NCI-H1436 treated with DMSO at 0.1 percent for 48 hours (cell line): Measurements from ENCODE around the gene MAP3K3.

Source experiments
- DNase-seq: peaks from one replicate; lab custom pipeline; 2025; lab: John Stamatoyannopoulos, UW

Gene MAP3K3

GRCh38 chr17:63622574-63623390, 565 bp downstream of the MAP3K3 start:
- DNase-seq, result no peak

DNA sequence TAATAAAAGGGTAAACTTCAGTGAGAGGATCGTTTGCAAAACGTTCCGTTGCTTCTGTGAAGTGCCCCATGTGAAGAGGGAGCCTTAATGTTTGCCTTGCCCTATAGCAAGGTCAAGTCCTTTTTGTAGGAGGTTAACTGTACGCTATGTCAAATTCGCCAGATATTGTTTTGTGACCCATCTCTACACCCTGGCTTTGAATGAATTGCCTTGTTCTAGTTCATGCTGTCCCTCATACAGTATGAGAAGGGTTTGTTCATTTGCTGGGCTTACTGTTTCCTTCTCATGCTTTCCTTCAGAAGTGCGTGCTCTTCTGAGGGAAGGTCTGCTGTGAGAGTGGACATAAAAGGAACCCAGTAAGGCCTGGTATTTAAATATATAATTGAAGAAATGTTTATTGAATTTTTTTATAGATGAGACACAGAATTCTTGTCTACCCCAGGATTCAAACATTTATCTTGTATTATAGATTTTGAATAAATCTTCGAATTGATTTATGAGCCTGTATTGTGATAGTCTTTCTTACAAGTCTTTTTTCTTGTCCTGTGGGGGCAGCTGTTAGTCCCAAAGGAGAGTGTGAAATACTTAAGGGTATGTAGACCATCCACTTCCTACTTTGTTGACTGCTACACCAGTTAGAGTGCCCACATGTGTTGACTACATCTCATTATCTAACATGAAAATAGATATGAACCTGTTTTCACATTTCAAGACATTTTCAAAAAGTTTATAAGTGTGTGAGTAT, 1.7 kb downstream of the MAP3K3 start:
- no peak for DNase-seq

GRCh38 chr17:63624531-63624880, 2.3 kb downstream of the MAP3K3 start:
- DNase-seq, result no peak

DNA sequence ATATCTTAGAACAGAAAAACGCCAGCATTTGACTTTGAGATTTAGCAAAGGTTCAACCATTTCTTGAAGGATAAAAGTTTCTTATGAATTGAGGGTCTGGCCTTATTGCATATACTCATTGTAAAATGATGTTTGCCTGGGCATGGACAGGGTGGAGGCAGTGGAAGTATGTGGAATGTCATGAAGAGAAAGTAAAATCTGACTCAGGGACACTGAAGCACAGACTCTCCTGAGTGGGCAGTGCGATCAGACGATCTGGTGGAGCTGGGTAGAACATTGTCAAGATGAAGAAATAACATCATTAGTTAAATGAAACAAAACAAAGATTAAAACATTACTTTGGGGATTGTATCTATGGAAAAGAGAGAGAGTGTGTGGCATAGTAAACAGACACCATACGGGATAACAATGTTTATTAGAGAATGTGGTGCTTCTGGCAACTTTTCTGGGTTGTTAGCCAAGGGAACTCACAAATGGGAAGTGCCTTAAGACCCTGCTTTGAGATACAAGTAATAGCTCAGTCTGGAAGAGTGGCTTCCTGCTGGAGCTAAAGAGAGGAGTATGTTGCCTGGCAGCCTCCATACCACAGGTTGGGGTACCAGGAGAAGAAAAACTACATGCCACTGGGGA, 4.4 kb downstream of the MAP3K3 start:
- no peak for DNase-seq

DNA sequence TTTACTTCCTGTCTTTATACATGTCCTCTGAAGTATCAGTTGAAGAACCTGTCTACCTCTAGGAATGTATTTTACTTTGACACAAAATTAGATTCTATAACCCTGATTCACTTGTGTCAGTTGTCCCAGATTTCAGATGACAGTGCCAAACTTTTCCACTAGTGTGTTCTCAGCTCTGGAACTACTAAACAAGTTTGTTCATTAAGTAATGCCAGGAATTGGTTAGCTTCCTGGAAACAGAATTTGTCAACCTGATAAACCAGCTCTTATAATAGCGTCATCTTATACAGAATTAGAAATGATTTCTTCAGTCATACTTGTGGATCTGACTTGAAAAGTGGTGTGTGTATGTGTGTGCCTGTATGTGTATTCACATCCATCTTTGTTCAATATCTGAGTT, 7.4 kb downstream of the MAP3K3 start:
- no peak for DNase-seq

DNA sequence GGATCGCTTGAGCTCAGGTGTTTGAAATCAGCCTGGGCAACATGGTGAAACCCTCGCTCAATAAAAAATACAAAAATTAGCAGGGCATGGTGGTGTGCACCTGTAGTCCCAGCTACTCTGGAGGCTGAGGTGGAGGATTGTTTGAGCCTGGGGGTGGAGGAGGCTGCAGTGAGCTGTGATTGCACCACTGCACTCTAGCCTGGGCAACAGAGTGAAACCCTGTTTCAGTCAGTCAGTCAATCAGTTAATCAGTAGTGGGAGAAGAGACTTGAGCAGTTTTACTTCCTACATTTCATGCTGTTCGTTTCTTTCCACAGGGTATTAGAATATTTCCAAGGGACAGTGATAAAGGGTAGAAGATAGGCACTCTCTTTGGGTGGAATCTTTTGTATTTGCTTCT, 8.8 kb downstream of the MAP3K3 start:
- no peak for DNase-seq

- no peak for DNase-seq
These were observed 9.4 kb downstream of the MAP3K3 start for GRCh38 chr17:63631626-63632025.

GRCh38 chr17:63633742-63634141, 11.5 kb downstream of the MAP3K3 start:
- no peak for DNase-seq

- no peak for DNase-seq
These were observed 11.9 kb downstream of the MAP3K3 start for GRCh38 chr17:63634163-63634562.

DNA sequence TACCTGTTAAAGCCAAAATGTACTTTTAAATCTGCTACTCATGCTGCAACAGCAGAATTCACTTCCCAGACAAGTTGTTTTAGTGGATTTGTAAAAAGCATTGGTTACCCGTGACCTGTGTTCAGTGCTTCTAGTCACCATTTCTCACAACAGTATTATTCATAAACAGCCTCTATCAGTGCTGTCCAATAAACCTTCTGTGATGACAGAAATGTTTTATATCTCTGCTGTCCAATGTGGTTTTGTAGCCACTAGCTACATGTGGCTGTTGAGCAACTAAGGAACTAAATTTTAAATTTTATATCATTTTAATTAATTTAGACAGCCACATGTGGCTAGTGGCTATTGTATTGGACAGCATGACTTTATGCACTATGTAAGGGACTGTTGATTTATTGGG, 12.6 kb downstream of the MAP3K3 start:
- DNase-seq, result no peak

- DNase-seq, result no peak
These were observed 13.1 kb downstream of the MAP3K3 start for GRCh38 chr17:63635290-63635689.

- DNase-seq, result no peak
These were observed 13.6 kb downstream of the MAP3K3 start for GRCh38 chr17:63635787-63636186.

- DNase-seq, result no peak
These were observed 16.9 kb downstream of the MAP3K3 start for GRCh38 chr17:63639125-63639524.

DNA sequence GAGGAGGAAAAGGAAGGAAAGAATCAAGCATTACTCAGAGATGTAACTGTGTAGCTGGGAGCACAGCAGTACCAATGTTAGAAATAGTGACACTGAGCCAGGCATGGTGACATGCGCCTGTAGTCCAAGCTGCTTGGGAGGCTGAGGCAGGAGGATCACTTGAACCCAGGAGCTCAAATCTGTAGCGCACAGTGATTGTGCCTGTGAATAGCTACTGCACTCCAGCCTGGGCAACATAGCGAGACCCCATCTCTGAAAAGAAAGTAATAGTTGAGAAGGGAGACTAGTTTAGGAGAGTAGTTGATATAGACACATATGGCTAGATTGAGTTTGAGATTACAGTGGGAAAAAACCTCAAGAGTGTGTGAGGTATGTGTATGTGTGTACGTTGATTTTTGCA, 17.8 kb downstream of the MAP3K3 start:
- DNase-seq, result no peak

DNA sequence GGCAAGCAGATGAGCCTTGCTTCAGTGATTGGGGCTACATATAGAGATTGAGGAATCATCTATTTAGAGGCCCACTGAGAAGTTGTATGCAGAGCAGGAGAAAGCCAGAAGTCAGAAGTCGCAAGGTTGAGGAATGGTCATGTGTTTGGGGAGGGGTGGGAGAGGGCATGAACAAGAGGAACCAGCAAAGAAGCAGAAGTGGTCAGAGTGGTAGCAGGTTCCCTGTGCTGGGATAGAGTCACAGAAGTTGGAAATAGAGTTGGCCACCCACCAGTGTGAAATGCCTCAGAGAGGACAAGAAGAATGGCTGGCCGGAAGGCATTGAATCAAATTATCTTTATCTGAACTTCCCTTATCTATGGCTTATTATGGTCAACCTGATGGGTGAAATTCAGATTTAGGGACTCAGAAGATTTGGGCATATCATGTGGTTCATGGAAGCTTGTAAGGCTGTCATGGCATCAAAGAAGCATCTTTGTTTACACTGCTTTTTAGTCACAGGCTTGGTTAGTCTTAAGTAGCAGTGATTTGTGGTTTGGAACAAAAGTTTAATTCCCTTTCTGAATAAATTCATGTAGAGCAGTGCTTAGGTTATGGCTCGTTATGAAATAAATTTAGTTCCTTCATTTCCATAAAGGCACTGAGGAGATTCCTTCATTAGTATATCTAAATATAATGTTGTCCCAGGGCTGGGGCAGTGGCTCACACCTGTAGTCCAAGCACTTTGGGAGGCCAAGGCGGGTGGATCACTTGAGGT, 19.7 kb downstream of the MAP3K3 start:
- no peak for DNase-seq

DNA sequence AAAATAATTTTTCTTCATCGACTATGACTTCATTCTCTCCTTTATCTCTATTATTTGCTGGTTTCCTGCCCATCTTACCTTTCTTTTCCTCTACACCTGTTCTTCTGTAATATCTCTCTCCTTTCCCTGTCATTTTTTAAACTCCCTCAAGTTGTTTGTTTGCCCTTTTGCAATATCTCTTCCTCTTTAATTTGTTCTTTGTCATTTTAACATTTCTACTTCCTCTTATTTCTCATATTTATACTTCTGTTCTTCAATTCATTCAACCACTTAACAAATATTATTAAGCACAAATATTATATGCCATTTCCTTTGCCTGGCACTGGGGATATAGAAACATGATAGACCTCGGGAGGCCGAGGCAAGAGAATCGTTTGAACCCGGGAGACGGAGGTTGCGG, 22.6 kb downstream of the MAP3K3 start:
- no peak for DNase-seq

DNA sequence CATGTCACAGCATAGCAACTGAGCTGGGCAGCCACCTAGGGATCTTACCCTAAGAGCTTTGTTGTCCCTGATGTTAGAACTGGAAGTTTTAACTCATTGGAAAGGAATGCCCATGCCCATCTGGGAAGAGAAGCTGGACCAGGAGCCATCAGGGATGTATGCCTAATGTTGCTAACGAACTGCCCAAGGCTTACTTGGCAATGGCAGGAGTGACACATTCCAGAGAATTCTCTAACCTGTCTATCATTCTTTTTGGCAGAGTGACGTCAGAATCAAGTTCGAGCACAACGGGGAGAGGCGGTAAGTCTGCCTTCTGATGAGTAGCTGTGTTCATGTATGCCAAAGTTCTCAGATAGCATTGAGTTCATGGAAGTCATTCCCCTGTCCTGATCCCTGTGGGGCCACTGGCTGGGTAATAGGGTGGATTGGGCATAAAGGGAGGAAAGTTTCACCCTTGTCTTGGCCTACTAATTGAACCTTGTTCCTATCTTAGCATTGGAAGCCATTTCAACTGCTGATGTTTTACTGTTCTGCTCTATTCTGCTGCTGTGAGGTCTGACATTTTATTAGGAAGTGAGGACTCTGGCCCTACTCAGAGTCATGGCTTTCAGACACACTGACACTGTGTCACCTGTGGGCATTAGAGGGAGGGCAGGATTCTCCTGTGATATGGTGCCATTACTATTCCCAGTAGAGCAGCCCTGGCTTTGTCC, 23.7 kb downstream of the MAP3K3 start:
- DNase-seq, result no peak

- DNase-seq, result no peak
These were observed 24.2 kb downstream of the MAP3K3 start for GRCh38 chr17:63646488-63646806.

- DNase-seq, result no peak
These were observed 25.0 kb downstream of the MAP3K3 start for GRCh38 chr17:63647065-63647725.

DNA sequence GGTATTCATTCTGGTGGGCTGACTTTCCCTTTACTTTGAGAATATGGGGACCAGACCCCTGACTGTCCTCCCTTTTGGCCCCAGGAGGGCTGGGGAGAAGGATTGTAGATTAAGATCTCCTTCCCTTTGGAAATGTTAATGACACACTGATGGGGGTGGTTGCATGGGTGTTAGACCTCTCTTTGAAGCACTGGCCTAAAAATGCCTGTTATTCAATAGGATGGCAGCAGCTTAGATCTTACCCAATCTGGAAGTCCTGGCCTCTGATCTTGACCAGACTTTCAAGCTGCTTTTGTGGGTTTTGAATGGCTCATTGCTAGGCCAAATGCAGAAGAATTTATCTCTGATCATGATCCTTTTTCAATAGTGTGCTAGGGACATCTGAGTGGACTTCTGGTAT, 25.7 kb downstream of the MAP3K3 start:
- DNase-seq, result no peak

- DNase-seq, result no peak
These were observed 27.6 kb downstream of the MAP3K3 start for GRCh38 chr17:63649813-63650212.
